ENCODE results near the gene WNT7B. TPM values are rescaled to one million over a fixed set of nuclear protein-coding genes. Genes with fewer than 3 reads are reported as not detected.

WNT7B gene
- total and polyA plus RNA-seq, 10 of the 15 experiments (the other 5 are each of a cell fraction or from before 2014, with no cell fraction given): 0.12 TPM; not detected in 9

- H3K4me1 ChIP-seq (ENCODE audit: control insufficient read depth, insufficient read depth, low read length): no peaks in the 10 kb centered on the region
- H3K9ac ChIP-seq (ENCODE audit: control insufficient read depth, insufficient read depth, low read length): no peak overlapping the region
- BruUV-seq (replicated peaks): no TSS peak
- H4K20me1 ChIP-seq (ENCODE audit: control insufficient read depth, insufficient read depth): no peaks in the 10 kb centered on the region
- H3K4me2 ChIP-seq (ENCODE audit: control insufficient read depth, insufficient read depth): no peak overlapping the region
- H3K9me3 ChIP-seq (replicated peaks; ENCODE audit: control insufficient read depth, insufficient read depth, low read length): no peaks in the 10 kb centered on the region
- in situ Hi-C loops (cut with MboI): no loop called here
- DNase-seq (ENCODE audit: low read depth, low spot score) (no peak), FAIRE-seq (no peak), ATAC-seq (no peak)
- H3K27ac ChIP-seq (ENCODE audit: control insufficient read depth, insufficient read depth): no peak overlapping the region
- intact Hi-C loops (cut with micrococcal nuclease; ENCODE audit: unreplicated experiment): no loop called here
- ChIA-PET POLR2A (no interaction called here), CTCF (no interaction called here), SMC1A (ENCODE audit: uncharacterized antibody, unreplicated experiment) (no interaction called here), RAD21 (ENCODE audit: unreplicated experiment) (no interaction called here)
- no peak overlapping the region for H3K4me3 ChIP-seq
- no peaks in the 10 kb centered on the region for H3K79me2 ChIP-seq (ENCODE audit: control insufficient read depth, insufficient read depth, low read length)
- TF ChIP-seq TCF3 (IDR thresholded peaks at IDR 0.05; ENCODE audit: borderline replicate concordance, insufficient read depth, low read depth, low read length) (no peak), ESRRA (IDR thresholded peaks at IDR 0.05; ENCODE audit: low read length) (no peak), TCF12 (IDR thresholded peaks at IDR 0.05; ENCODE audit: low read depth, low read length) (no peak), IKZF1 (conservative IDR thresholded peaks at IDR 0.05) (no peak), ZNF217 (IDR thresholded peaks at IDR 0.05) (no peak), TAF1 (IDR thresholded peaks at IDR 0.05; ENCODE audit: borderline replicate concordance, low read depth, low read length) (no peak), BCLAF1 (IDR thresholded peaks at IDR 0.05) (no peak), CREM (IDR thresholded peaks at IDR 0.05; ENCODE audit: low read depth) (no peak), KDM1A (IDR thresholded peaks at IDR 0.05; ENCODE audit: borderline replicate concordance) (no peak), RCOR1 (conservative IDR thresholded peaks at IDR 0.05; ENCODE audit: low read depth, low read length) (no peak), JUND (IDR thresholded peaks at IDR 0.05; ENCODE audit: low read depth, low read length) (no peak), MYC (IDR thresholded peaks at IDR 0.05; ENCODE audit: insufficient read depth, insufficient read length, insufficient replicate concordance, low read length, severe bottlenecking) (no peak), ZSCAN29 (IDR thresholded peaks at IDR 0.05) (no peak), HDAC6 (IDR thresholded peaks at IDR 0.05; ENCODE audit: unreplicated experiment) (no peak), SREBF2 (IDR thresholded peaks at IDR 0.05; ENCODE audit: low read length) (no peak), EZH2 (IDR thresholded peaks at IDR 0.05; ENCODE audit: borderline replicate concordance, control insufficient read depth, low read depth, low read length) (no peak)
- TF ChIP-seq, protein P1, sequence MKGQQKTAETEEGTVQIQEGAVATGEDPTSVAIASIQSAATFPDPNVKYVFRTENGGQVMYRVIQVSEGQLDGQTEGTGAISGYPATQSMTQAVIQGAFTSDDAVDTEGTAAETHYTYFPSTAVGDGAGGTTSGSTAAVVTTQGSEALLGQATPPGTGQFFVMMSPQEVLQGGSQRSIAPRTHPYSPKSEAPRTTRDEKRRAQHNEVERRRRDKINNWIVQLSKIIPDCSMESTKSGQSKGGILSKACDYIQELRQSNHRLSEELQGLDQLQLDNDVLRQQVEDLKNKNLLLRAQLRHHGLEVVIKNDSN (IDR thresholded peaks at IDR 0.05; ENCODE audit: borderline replicate concordance, extremely low read length, insufficient read depth, low read depth, low read length): no peak
- TF ChIP-seq, protein P2, sequence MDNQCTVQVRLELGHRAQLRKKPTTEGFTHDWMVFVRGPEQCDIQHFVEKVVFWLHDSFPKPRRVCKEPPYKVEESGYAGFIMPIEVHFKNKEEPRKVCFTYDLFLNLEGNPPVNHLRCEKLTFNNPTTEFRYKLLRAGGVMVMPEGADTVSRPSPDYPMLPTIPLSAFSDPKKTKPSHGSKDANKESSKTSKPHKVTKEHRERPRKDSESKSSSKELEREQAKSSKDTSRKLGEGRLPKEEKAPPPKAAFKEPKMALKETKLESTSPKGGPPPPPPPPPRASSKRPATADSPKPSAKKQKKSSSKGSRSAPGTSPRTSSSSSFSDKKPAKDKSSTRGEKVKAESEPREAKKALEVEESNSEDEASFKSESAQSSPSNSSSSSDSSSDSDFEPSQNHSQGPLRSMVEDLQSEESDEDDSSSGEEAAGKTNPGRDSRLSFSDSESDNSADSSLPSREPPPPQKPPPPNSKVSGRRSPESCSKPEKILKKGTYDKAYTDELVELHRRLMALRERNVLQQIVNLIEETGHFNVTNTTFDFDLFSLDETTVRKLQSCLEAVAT (IDR thresholded peaks at IDR 0.05): no peak
- no peak overlapping the region for H2AFZ ChIP-seq (ENCODE audit: control insufficient read depth, low read depth, low read length)
- peaks cover 0 to 2% of the 10 kb centered on the region in 2 experiments; a peak in 3 of 4 replicates for H3K27me3 ChIP-seq (replicated peaks in 1 of 2; ENCODE audit: control insufficient read depth in 2 of 2, insufficient read depth in 2 of 2, low read length in 1 of 2)
- no peaks in the 10 kb centered on the region for H3K36me3 ChIP-seq (ENCODE audit: control insufficient read depth in 2 of 2, insufficient read depth in 2 of 2, low read length in 1 of 2)
- 78% methylated on average over 8 of the region's 8 CpGs for WGBS (ENCODE audit: insufficient coverage, insufficient replicate concordance, low lambda C conversion rate, missing lambda C conversion rate)
Observed at GRCh38 chr22:45881524-45881875, 95.5 kb downstream of the WNT7B start.
